SK-N-SH treated with all-trans-retinoic acid at 6 μM for 48 hours (cell line): ENCODE results near the gene C16orf95.

Experiments
- ATAC-seq: fragments of 200-7000 bp; cut with Tn5 transposase; 3 replicates; pipeline ENCODE4 v1.9.1; 2020; ENCODE audit warnings: mild to moderate bottlenecking, moderate library complexity
- ARNTL ChIP-seq: fragments of 450-650 bp; formaldehyde crosslinking; IDR thresholded peaks from 2 replicates; pipeline ENCODE4 v1.5.0; 2020; ENCODE audit warnings: low read depth, mild to moderate bottlenecking, moderate library complexity, borderline replicate concordance
- BACH2 ChIP-seq: fragments of 250-450 bp; sonication (Bioruptor Pico); IDR thresholded peaks from 2 replicates; pipeline ENCODE4 v1.9.0; 2021; ENCODE audit warnings: mild to moderate bottlenecking, borderline replicate concordance
- CREB5 ChIP-seq: fragments of 250-450 bp; sonication (Bioruptor Pico); IDR thresholded peaks from 2 replicates; pipeline ENCODE4 v1.5.1; 2020; ENCODE audit warnings: low read depth, mild to moderate bottlenecking, moderate library complexity
- CSDC2 ChIP-seq: fragments of 250-450 bp; sonication (Bioruptor Pico); IDR thresholded peaks from 2 replicates; pipeline ENCODE4 v1.5.0; 2020; ENCODE audit warnings: mild to moderate bottlenecking, moderate library complexity
- CSRNP3 ChIP-seq: fragments of 250-450 bp; sonication (Bioruptor Pico); IDR thresholded peaks from 2 replicates; pipeline ENCODE4 v1.5.1; 2021; ENCODE audit warnings: mild to moderate bottlenecking, moderate library complexity
- ESRRG ChIP-seq: fragments of 250-450 bp; sonication (Bioruptor Pico); IDR thresholded peaks from 2 replicates; pipeline ENCODE4 v1.6.1; 2021; ENCODE audit warnings: mild to moderate bottlenecking
- GLIS3 ChIP-seq: fragments of 250-450 bp; sonication (Bioruptor Pico); IDR thresholded peaks from 2 replicates; pipeline ENCODE4 v1.5.0; 2020; ENCODE audit warnings: mild to moderate bottlenecking, moderate library complexity
- ISL1 ChIP-seq: fragments of 250-450 bp; sonication (Bioruptor Pico); IDR thresholded peaks from 2 replicates; pipeline ENCODE4 v2.1.2; 2022; ENCODE audit warnings: mild to moderate bottlenecking, moderate library complexity
- OSR1 ChIP-seq: fragments of 250-450 bp; sonication (Bioruptor Pico); IDR thresholded peaks from 2 replicates; pipeline ENCODE4 v1.8.0; 2022; ENCODE audit warnings: moderate library complexity, mild to moderate bottlenecking, inconsistent platforms
- PATZ1 ChIP-seq: fragments of 250-450 bp; sonication (Bioruptor Pico); IDR thresholded peaks from 2 replicates; pipeline ENCODE4 v1.8.0; 2020; ENCODE audit warnings: mild to moderate bottlenecking, moderate library complexity, borderline replicate concordance
- POU6F1 ChIP-seq: fragments of 250-450 bp; sonication (Bioruptor Pico); IDR thresholded peaks from 2 replicates; pipeline ENCODE4 v1.8.0; 2021; ENCODE audit warnings: low read depth, mild to moderate bottlenecking, moderate library complexity, borderline replicate concordance
- PPARA ChIP-seq: fragments of 250-450 bp; sonication (Bioruptor Pico); IDR thresholded peaks from 2 replicates; pipeline ENCODE4 v1.5.0; 2020; ENCODE audit warnings: mild to moderate bottlenecking, borderline replicate concordance
- RARB ChIP-seq: fragments of 250-450 bp; sonication (Bioruptor Pico); IDR thresholded peaks from 2 replicates; pipeline ENCODE4 v1.8.0; 2021; ENCODE audit warnings: mild to moderate bottlenecking, moderate library complexity
- SNAI2 ChIP-seq: fragments of 250-450 bp; sonication (Bioruptor Pico); IDR thresholded peaks from 2 replicates; pipeline ENCODE4 v1.5.0; 2020; ENCODE audit warnings: mild to moderate bottlenecking, moderate library complexity
- TCF4 ChIP-seq: fragments of 250-450 bp; sonication (Bioruptor Pico); IDR thresholded peaks from 2 replicates; pipeline ENCODE4 v1.8.0; 2021; ENCODE audit warnings: mild to moderate bottlenecking, moderate library complexity, borderline replicate concordance
- TOX ChIP-seq: fragments of 250-450 bp; sonication (Bioruptor Pico); IDR thresholded peaks from 2 replicates; pipeline ENCODE4 v1.8.0; 2021; ENCODE audit warnings: mild to moderate bottlenecking, moderate library complexity, borderline replicate concordance
- TSHZ2 ChIP-seq: fragments of 250-450 bp; sonication (Bioruptor Pico); IDR thresholded peaks from 2 replicates; pipeline ENCODE4 v1.5.0; 2020; ENCODE audit warnings: mild to moderate bottlenecking, moderate library complexity
- ZC3H10 ChIP-seq: fragments of 250-450 bp; sonication (Bioruptor Pico); IDR thresholded peaks from 2 replicates; pipeline ENCODE4 v1.5.1; 2021; ENCODE audit warnings: mild to moderate bottlenecking, moderate library complexity
- ZFP30 ChIP-seq: fragments of 450-650 bp; formaldehyde crosslinking; IDR thresholded peaks from 2 replicates; pipeline ENCODE4 v1.5.0; 2022; ENCODE audit warnings: mild to moderate bottlenecking, moderate library complexity
- ZNF565 ChIP-seq: fragments of 450-650 bp; formaldehyde crosslinking; conservative IDR thresholded peaks from 2 replicates; pipeline ENCODE4 v1.5.0; 2020; ENCODE audit warnings: low read depth, mild to moderate bottlenecking, moderate library complexity
- ZNF8 ChIP-seq: fragments of 450-650 bp; formaldehyde crosslinking; IDR thresholded peaks from 2 replicates; pipeline ENCODE4 v1.5.0; 2020; ENCODE audit warnings: mild to moderate bottlenecking, moderate library complexity

C16orf95 gene

GRCh38 chr16:87336434-87337240 is 19.4 kb upstream of the C16orf95 start:
- no peak for ATAC-seq
- TF ChIP-seq POU6F1 (CRISPR knock-in tag) (no peak), TCF4 (CRISPR knock-in tag) (no peak), SNAI2 (no peak), CSDC2 (no peak)
- TF ChIP-seq, all 23 proteins: peak for 0

- TF ChIP-seq ZNF8 (CRISPR knock-in tag) = no peak
- TF ChIP-seq ARNTL (CRISPR knock-in tag) = no peak
- TF ChIP-seq ZC3H10 (CRISPR knock-in tag) = no peak
- TF ChIP-seq TSHZ2 (CRISPR knock-in tag) = no peak
- TF ChIP-seq CSDC2 = no peak
- TF ChIP-seq ZFP30 (CRISPR knock-in tag) = no peak
- no peak for TF ChIP-seq PATZ1 (CRISPR knock-in tag)
- TF ChIP-seq TOX (CRISPR knock-in tag) = no peak
- TF ChIP-seq CSRNP3 = no peak
- TF ChIP-seq SNAI2 = no peak
- TF ChIP-seq ZNF565 (CRISPR knock-in tag) = no peak
- TF ChIP-seq BACH2 (CRISPR knock-in tag) = no peak
- no peak for TF ChIP-seq GLIS3 (CRISPR knock-in tag)
- TF ChIP-seq ESRRG (CRISPR knock-in tag) = no peak
- TF ChIP-seq CREB5 (CRISPR knock-in tag) = no peak
- no peak for TF ChIP-seq PPARA
- no peak for TF ChIP-seq RARB (CRISPR knock-in tag)
- no peak for TF ChIP-seq OSR1
- TF ChIP-seq ISL1 = no peak
- TF ChIP-seq POU6F1 (CRISPR knock-in tag) = no peak
- ATAC-seq = no peak
Measured at GRCh38 chr16:87335625-87336433, 18.6 kb upstream of the C16orf95 start.
